GM06990 (cell line): ENCODE results near the gene PPARG.

ENCODE experiments used
- DNase-seq: peaks from one replicate; pipeline ENCODE4 v3.0.0-alpha.2; 2011; ENCODE audit not compliant: insufficient read length; ENCODE audit errors: extremely low read depth
- H3K27me3 ChIP-seq: replicated peaks from 2 replicates; pipeline ENCODE4 v1.6.0; 2011; ENCODE audit warnings: low read length; ENCODE audit not compliant: control insufficient read depth, insufficient read depth
- H3K36me3 ChIP-seq: 2 replicates; pipeline ENCODE4 v1.5.1; 2011; ENCODE audit warnings: low read length; ENCODE audit not compliant: control insufficient read depth, insufficient read depth
- H3K4me3 ChIP-seq: replicated peaks from 2 replicates; pipeline ENCODE4 v1.5.1; 2011; ENCODE audit warnings: low read depth, mild to moderate bottlenecking, control low read depth, low read length
- TF ChIP-seq, protein P1 (sequence below): IDR thresholded peaks from 2 replicates; pipeline ENCODE4 v1.5.1; 2011; ENCODE audit warnings: low read length, control low read depth, mild to moderate bottlenecking, inconsistent platforms; ENCODE audit not compliant: insufficient read depth, poor library complexity, severe bottlenecking

The PPARG gene

GRCh38 chr3:12288182-12289129 lies at the start of gene PPARG:
Gene PPARG, plus strand, starts transcription at chr3:12289070. Its CDS starts 90,642 bp downstream, at chr3:12379712.
- Histone ChIP-seq H3K36me3 (no peaks in the 10 kb centered on the region), H3K27me3 (no peaks in the 10 kb centered on the region; the same call in 1 of the 2 replicates), H3K4me3 (no peak within 1 kb of the TSS; the same call in 1 of the 2 replicates)
- no peak for DNase-seq
- TF ChIP-seq, protein P1, sequence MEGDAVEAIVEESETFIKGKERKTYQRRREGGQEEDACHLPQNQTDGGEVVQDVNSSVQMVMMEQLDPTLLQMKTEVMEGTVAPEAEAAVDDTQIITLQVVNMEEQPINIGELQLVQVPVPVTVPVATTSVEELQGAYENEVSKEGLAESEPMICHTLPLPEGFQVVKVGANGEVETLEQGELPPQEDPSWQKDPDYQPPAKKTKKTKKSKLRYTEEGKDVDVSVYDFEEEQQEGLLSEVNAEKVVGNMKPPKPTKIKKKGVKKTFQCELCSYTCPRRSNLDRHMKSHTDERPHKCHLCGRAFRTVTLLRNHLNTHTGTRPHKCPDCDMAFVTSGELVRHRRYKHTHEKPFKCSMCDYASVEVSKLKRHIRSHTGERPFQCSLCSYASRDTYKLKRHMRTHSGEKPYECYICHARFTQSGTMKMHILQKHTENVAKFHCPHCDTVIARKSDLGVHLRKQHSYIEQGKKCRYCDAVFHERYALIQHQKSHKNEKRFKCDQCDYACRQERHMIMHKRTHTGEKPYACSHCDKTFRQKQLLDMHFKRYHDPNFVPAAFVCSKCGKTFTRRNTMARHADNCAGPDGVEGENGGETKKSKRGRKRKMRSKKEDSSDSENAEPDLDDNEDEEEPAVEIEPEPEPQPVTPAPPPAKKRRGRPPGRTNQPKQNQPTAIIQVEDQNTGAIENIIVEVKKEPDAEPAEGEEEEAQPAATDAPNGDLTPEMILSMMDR: no peak

GRCh38 chr3:12239301-12239700 lies 49.6 kb upstream of the PPARG start:
- no peak overlapping the region for H3K4me3 ChIP-seq
- no peaks in the 10 kb centered on the region for H3K36me3 ChIP-seq
- TF ChIP-seq, protein P1: no peak
- peaks cover 2% of the 10 kb centered on the region for H3K27me3 ChIP-seq
- no peak for DNase-seq

DNA sequence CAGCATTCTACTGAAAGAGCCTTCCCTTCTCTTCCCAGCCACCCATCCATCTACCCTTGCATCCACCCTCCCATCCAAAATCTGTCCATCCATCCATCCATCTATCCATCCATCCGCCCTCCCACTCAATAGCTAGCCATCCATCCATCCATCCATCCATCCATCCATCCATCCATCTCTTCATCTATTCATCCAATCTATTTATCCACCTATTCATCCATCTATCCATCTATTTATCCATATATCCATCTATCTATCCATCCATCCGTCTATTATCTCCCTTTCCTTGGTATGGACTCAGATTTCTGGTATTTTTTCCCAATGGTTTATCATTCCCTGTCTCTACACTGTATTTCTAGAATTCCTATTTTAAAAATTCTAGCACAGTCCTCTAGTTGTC lies 46.1 kb upstream of the PPARG start:
- DNase-seq: no peak
- TF ChIP-seq, protein P1: no peak
- no peaks in the 10 kb centered on the region for H3K27me3 ChIP-seq

DNA sequence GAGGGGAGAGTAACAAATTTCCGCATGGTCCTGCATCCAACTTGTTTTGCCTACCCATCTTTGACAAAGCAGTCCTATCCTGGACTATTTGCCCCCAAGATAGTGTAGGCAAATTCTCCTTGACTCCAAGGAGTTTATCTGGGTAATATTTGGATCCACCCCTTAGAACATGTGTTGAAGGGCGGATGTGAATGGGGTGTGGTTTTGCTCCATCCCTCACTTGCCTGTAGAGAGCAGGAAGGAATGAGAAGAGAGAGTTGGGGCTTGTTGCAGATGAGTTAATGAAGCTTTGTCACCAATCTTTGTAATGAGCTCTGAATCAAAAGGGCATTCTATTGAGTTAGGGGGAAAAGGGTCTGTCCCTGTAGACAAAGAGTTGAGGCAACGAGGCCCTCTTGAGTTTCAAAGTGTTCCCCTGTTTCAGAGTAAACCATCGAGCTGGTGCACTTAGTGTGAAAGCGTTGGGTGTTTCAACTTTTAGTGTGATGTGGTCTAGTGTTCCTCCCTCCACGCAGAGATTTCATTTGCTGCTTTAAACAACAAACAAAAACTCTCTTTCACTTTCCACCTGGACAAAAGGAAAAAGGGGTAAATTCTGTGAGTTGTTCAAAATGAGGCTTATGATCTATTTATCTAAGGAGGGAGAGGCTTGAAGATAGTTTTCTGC lies 42.2 kb upstream of the PPARG start:
- H3K27me3 ChIP-seq: no peaks in the 10 kb centered on the region

More for the DNA sequence above, 46.1 kb upstream of the PPARG start:
- Histone ChIP-seq H3K36me3 (no peaks in the 10 kb centered on the region), H3K4me3 (no peak overlapping the region)

DNA sequence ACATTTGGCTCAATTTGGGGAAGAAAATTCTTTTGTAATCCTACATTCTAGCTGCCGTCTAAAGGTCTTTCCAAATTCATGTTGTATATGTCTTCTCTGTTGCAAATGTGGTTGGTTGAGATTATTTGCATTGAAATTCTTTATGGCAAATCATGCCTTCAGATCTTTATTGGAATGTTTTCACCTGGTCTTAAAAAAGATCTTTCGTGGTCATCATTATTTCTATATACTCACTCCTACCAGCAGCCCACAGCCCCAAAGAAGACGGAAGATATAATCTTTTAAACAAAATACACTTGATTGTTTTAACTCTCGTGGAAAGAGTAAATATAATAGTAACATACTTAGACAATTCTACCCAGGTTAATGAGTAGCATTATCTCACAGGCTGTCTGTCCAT lies 41.5 kb upstream of the PPARG start:
- Histone ChIP-seq H3K27me3 (no peaks in the 10 kb centered on the region), H3K4me3 (no peak overlapping the region), H3K36me3 (no peaks in the 10 kb centered on the region)
- DNase-seq: no peak
- TF ChIP-seq, protein P1: no peak

More for the DNA sequence above, 42.2 kb upstream of the PPARG start:
- Histone ChIP-seq H3K4me3 (no peak overlapping the region), H3K36me3 (no peaks in the 10 kb centered on the region)
- TF ChIP-seq, protein P1: no peak
- DNase-seq: no peak
